K562 (cell line): ENCODE data around the gene PRKD1. TPM values are rescaled to one million over a fixed set of nuclear protein-coding genes. Genes with fewer than 3 reads are reported as not detected.
A peak's percentile ranks its signal among the peaks of the same experiment; 100 is the strongest.

Source experiments
- ATF7 ChIP-seq: fragments of 450-650 bp; IDR thresholded peaks from 2 replicates; pipeline ENCODE4 v1.7.1; 2014; ENCODE audit warnings: mild to moderate bottlenecking, moderate library complexity
- BRD9 ChIP-seq: fragments of 450-650 bp; IDR thresholded peaks from 2 replicates; pipeline ENCODE4 v1.6.1; 2018; ENCODE audit warnings: low read depth; ENCODE audit not compliant: partially characterized antibody
- BRF1 ChIP-seq: IDR thresholded peaks from 3 replicates; pipeline ENCODE4 v1.6.1; 2011; ENCODE audit warnings: borderline replicate concordance, mild to moderate bottlenecking; ENCODE audit not compliant: insufficient read length; ENCODE audit errors: extremely low read depth
- COPS2 ChIP-seq: fragments of 450-650 bp; conservative IDR thresholded peaks from 2 replicates; pipeline ENCODE4 v1.6.1; 2016; ENCODE audit warnings: mild to moderate bottlenecking, moderate library complexity
- FOXJ2 ChIP-seq: fragments of 200-800 bp; sonication (Bioruptor generic); IDR thresholded peaks from 2 replicates; pipeline ENCODE4 v1.6.1; 2016; ENCODE audit warnings: missing genetic modification characterization, missing compliant biosample characterization
- HNRNPH1 ChIP-seq: fragments of 200-400 bp; formaldehyde crosslinking; optimal IDR thresholded peaks from 2 replicates; pipeline ENCODE3; 2017; ENCODE audit warnings: low read depth, mild to moderate bottlenecking, low read length, moderate library complexity
- JUN ChIP-seq, 2 experiments: sonication (generic) in 1 of 2; formaldehyde crosslinking in 1 of 2; IDR thresholded peaks; 2 replicates each; pipeline versions ENCODE4 v1.6.1 to v1.8.0; 2012 to 2022; ENCODE audit warnings: borderline replicate concordance in 2 of 2, mild to moderate bottlenecking in 2 of 2, improper control_type of control experiment in 1 of 2, low read depth in 1 of 2, low read length in 1 of 2, missing genetic modification reagents in 1 of 2
- MAFF ChIP-seq: IDR thresholded peaks from 2 replicates; pipeline ENCODE4 v1.6.1; 2012; ENCODE audit warnings: low read length, improper control_type of control experiment
- NR2F6 ChIP-seq: fragments of 450-650 bp; formaldehyde crosslinking; IDR thresholded peaks from 2 replicates; pipeline ENCODE4 v1.4.0; 2020; ENCODE audit warnings: mild to moderate bottlenecking
- PRDM10 ChIP-seq: fragments of 450-650 bp; IDR thresholded peaks from 2 replicates; pipeline ENCODE4 v1.6.1; 2018; ENCODE audit not compliant: partially characterized antibody
- PYGO2 ChIP-seq: fragments of 450-650 bp; IDR thresholded peaks from 2 replicates; pipeline ENCODE4 v1.6.1; 2016; ENCODE audit warnings: mild to moderate bottlenecking, missing genetic modification characterization, moderate library complexity, missing compliant biosample characterization
- ZNF407 ChIP-seq: fragments of 450-650 bp; IDR thresholded peaks from 2 replicates; pipeline ENCODE4 v1.6.1; 2016; ENCODE audit warnings: low read depth
- polyA plus RNA-seq, 8 experiments: library from polyadenylated mRNA; depleted of rRNA in 4 of 8; stranded (reverse) in 5 of 8; unstranded in 3 of 8; fragments of >200 nt; fragmentation: Nextera tagmentation in 2 of 8; fragmentation: Illumina TruSeq in 1 of 8; extraction: Ambion mirVana in 2 of 8; extraction: Trizol in 1 of 8; gene quantifications; 2 replicates each; pipeline versions ENCODE4 v1.2.1 to v1.2.3, GENCODE V29; 2011 to 2014; ENCODE audit warnings: inconsistent platforms in 1 of 8, missing spikeins in 1 of 8
- total RNA-seq, 7 experiments: library from RNA; depleted of rRNA in 6 of 7; stranded (reverse); fragments of >200 nt in 6 of 7; fragmentation: Illumina TruSeq in 2 of 7; extraction: Trizol in 2 of 7; gene quantifications; 2 replicates each; pipeline versions ENCODE4 v1.2.1 to v1.2.3, GENCODE V29; 2011 to 2021; ENCODE audit warnings: low replicate concordance in 1 of 7
- TF ChIP-seq, protein P1 (sequence below), 3 experiments: IDR thresholded peaks in 2 of 3; conservative IDR thresholded peaks in 1 of 3; 2 replicates each; pipeline ENCODE4 v1.5.1; 2011 to 2012; ENCODE audit warnings: low read length in 3 of 3, mild to moderate bottlenecking in 3 of 3, control low read depth in 2 of 3, improper control_type of control experiment in 1 of 3, inconsistent platforms in 1 of 3, low read depth in 1 of 3, mixed read lengths in 1 of 3, moderate library complexity in 1 of 3; ENCODE audit not compliant: insufficient read depth in 2 of 3

The PRKD1 gene
- total and polyA plus RNA-seq, 9 of the 15 experiments (the other 6 are each of a cell fraction or from before 2014, with no cell fraction given), result 0.04 to 0.25 (median 0.13) TPM; not detected in 1

- no peak for TF ChIP-seq PRDM10
- no peak for TF ChIP-seq HNRNPH1
- TF ChIP-seq BRD9, result peak; percentile 62
- TF ChIP-seq FOXJ2 (tag), result peak; percentile 80
- TF ChIP-seq BRF1, result no peak
- TF ChIP-seq, protein P1, sequence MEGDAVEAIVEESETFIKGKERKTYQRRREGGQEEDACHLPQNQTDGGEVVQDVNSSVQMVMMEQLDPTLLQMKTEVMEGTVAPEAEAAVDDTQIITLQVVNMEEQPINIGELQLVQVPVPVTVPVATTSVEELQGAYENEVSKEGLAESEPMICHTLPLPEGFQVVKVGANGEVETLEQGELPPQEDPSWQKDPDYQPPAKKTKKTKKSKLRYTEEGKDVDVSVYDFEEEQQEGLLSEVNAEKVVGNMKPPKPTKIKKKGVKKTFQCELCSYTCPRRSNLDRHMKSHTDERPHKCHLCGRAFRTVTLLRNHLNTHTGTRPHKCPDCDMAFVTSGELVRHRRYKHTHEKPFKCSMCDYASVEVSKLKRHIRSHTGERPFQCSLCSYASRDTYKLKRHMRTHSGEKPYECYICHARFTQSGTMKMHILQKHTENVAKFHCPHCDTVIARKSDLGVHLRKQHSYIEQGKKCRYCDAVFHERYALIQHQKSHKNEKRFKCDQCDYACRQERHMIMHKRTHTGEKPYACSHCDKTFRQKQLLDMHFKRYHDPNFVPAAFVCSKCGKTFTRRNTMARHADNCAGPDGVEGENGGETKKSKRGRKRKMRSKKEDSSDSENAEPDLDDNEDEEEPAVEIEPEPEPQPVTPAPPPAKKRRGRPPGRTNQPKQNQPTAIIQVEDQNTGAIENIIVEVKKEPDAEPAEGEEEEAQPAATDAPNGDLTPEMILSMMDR (IDR thresholded peaks at IDR 0.05 in 2 of 3, conservative IDR thresholded peaks at IDR 0.05 in 1 of 3; ENCODE audit: insufficient read depth in 2 of 3, low read depth in 1 of 3, low read length in 3 of 3), result no peak
- no peak for TF ChIP-seq ZNF407
- TF ChIP-seq JUN (IDR thresholded peaks at IDR 0.05; ENCODE audit: borderline replicate concordance, low read depth, low read length), result peak; percentile 92
- TF ChIP-seq JUN (CRISPR knock-in tag; IDR thresholded peaks at IDR 0.05; ENCODE audit: borderline replicate concordance), result no peak
- no peak for TF ChIP-seq NR2F6 (CRISPR knock-in tag)
- peak; percentile 32; the same call in 1 of the 2 replicates for TF ChIP-seq PYGO2
- no peak for TF ChIP-seq COPS2
- peak; percentile 87 for TF ChIP-seq ATF7
- TF ChIP-seq MAFF, result no peak
Measured at GRCh38 chr14:29805415-29806123, 122.1 kb downstream of the PRKD1 start (continued).
